Osteoblast (primary cell): Measurements from ENCODE around the gene AMPD1. TPM values are rescaled to one million over a fixed set of nuclear protein-coding genes. Genes with fewer than 3 reads are reported as not detected.

Experiments
- DNase-seq: peaks from one replicate; pipeline ENCODE4 v3.0.0; 2011; ENCODE audit warnings: low spot score, mixed read lengths; ENCODE audit not compliant: insufficient read length; ENCODE audit errors: missing footprints
- H2AFZ ChIP-seq: 2 replicates; pipeline ENCODE4 v1.6.0; 2011; ENCODE audit warnings: mild to moderate bottlenecking, low read length
- H3K27ac ChIP-seq: 2 replicates; pipeline ENCODE4 v1.5.1; 2011; ENCODE audit warnings: mild to moderate bottlenecking, low read depth, low read length, moderate library complexity
- H3K27me3 ChIP-seq: 2 replicates; pipeline ENCODE4 v1.6.0; 2012; ENCODE audit warnings: mild to moderate bottlenecking, control low read depth, inconsistent platforms, low read length, moderate library complexity; ENCODE audit not compliant: insufficient read depth
- H3K36me3 ChIP-seq: 2 replicates; pipeline ENCODE4 v1.5.1; 2011; ENCODE audit warnings: mild to moderate bottlenecking, low read length, control low read depth, moderate library complexity; ENCODE audit not compliant: insufficient read depth
- H3K4me1 ChIP-seq: 2 replicates; pipeline ENCODE4 v1.5.1; 2011; ENCODE audit warnings: mild to moderate bottlenecking, low read length, control low read depth, moderate library complexity; ENCODE audit not compliant: insufficient read depth
- H3K4me2 ChIP-seq: 2 replicates; pipeline ENCODE4 v1.6.0; 2011; ENCODE audit warnings: mild to moderate bottlenecking, low read length; ENCODE audit not compliant: insufficient read depth
- H3K4me3 ChIP-seq: fragments of 200-600 bp; sonication (generic); 3 replicates; pipeline ENCODE4 v1.5.1; 2012; ENCODE audit warnings: mild to moderate bottlenecking, low read length, inconsistent platforms; ENCODE audit not compliant: insufficient read depth
- H3K79me2 ChIP-seq: 2 replicates; pipeline ENCODE4 v1.6.0; 2012; ENCODE audit warnings: mild to moderate bottlenecking, low read length, control low read depth, inconsistent platforms; ENCODE audit not compliant: insufficient read depth
- H3K9me3 ChIP-seq: 2 replicates; pipeline ENCODE4 v1.5.1; 2011; ENCODE audit warnings: low read depth, low read length, control low read depth
- H4K20me1 ChIP-seq: 2 replicates; pipeline ENCODE4 v1.6.0; 2012; ENCODE audit warnings: mild to moderate bottlenecking, low read length, control low read depth; ENCODE audit not compliant: insufficient read depth
- total RNA-seq: library from RNA; depleted of rRNA; stranded (reverse); fragments of >200 nt; gene quantifications from 2 replicates; pipeline ENCODE4 v1.2.3, GENCODE V29; 2012
- TF ChIP-seq, protein P1 (sequence below): IDR thresholded peaks from 2 replicates; pipeline ENCODE4 v1.5.1; 2011; ENCODE audit warnings: mild to moderate bottlenecking, low read depth, low read length, moderate library complexity; ENCODE audit errors: extremely low read depth

Gene AMPD1
- total RNA-seq, 1 donor, result not detected

DNA sequence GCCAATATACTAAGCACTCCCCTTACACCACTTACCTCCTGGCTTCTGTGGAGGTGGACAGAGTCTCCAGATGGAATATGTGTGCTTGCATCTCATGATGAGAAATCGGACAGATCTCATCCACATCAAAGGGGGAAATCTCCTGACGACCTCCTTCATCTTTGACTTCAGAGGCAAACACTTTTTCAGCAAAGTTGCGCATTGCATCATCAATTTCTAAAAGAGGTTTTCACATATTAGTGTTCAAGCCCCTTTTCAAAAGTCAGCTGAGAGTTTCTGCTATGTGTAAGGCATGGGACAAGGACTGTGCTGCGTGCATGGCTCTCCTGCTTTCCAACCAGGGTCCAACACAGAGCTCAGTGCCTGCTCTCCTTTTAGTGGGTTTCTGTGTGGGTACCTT lies 6.8 kb downstream of the AMPD1 start:
- DNase-seq, result no peak
- no peak overlapping the region for H3K4me3 ChIP-seq
- no peak overlapping the region for H3K27ac ChIP-seq
- TF ChIP-seq, protein P1, sequence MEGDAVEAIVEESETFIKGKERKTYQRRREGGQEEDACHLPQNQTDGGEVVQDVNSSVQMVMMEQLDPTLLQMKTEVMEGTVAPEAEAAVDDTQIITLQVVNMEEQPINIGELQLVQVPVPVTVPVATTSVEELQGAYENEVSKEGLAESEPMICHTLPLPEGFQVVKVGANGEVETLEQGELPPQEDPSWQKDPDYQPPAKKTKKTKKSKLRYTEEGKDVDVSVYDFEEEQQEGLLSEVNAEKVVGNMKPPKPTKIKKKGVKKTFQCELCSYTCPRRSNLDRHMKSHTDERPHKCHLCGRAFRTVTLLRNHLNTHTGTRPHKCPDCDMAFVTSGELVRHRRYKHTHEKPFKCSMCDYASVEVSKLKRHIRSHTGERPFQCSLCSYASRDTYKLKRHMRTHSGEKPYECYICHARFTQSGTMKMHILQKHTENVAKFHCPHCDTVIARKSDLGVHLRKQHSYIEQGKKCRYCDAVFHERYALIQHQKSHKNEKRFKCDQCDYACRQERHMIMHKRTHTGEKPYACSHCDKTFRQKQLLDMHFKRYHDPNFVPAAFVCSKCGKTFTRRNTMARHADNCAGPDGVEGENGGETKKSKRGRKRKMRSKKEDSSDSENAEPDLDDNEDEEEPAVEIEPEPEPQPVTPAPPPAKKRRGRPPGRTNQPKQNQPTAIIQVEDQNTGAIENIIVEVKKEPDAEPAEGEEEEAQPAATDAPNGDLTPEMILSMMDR, result no peak
- H3K36me3 ChIP-seq, result no peaks in the 10 kb centered on the region
- no peak overlapping the region for H2AFZ ChIP-seq
- no peaks in the 10 kb centered on the region for H3K79me2 ChIP-seq
- no peak overlapping the region for H3K4me2 ChIP-seq
- no peaks in the 10 kb centered on the region for H3K9me3 ChIP-seq
- no peaks in the 10 kb centered on the region for H3K4me1 ChIP-seq
- no peaks in the 10 kb centered on the region for H4K20me1 ChIP-seq
- peaks cover 20% of the 10 kb centered on the region for H3K27me3 ChIP-seq

DNA sequence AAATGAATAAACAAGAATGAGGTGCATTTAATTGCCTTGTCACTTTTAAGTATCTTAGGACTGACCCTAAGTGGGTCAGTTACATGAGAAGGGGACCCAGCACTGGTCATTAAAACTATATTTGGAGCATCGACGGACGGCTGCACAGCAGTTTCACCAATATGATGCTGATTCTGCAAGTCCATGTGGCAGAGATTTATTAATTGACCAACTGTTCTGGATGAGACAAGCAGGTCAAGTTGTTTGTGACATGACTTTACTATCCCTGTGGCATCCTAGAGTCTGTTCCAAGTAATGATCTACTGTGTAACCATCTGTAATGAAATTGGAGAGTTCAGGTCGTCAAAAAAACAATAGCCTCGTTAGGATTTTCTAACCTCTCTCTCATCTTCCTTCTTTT lies 9.5 kb downstream of the AMPD1 start:
- H3K79me2 ChIP-seq, result no peaks in the 10 kb centered on the region
- no peak for DNase-seq
- peaks cover 20% of the 10 kb centered on the region for H3K27me3 ChIP-seq
- TF ChIP-seq, protein P1, result no peak
- H3K4me1 ChIP-seq, result no peaks in the 10 kb centered on the region
- no peak overlapping the region for H3K4me2 ChIP-seq
- H3K27ac ChIP-seq, result no peak overlapping the region
- H4K20me1 ChIP-seq, result no peaks in the 10 kb centered on the region
- H2AFZ ChIP-seq, result no peak overlapping the region
- no peak overlapping the region for H3K4me3 ChIP-seq
- no peaks in the 10 kb centered on the region for H3K9me3 ChIP-seq
- H3K36me3 ChIP-seq, result no peaks in the 10 kb centered on the region

DNA sequence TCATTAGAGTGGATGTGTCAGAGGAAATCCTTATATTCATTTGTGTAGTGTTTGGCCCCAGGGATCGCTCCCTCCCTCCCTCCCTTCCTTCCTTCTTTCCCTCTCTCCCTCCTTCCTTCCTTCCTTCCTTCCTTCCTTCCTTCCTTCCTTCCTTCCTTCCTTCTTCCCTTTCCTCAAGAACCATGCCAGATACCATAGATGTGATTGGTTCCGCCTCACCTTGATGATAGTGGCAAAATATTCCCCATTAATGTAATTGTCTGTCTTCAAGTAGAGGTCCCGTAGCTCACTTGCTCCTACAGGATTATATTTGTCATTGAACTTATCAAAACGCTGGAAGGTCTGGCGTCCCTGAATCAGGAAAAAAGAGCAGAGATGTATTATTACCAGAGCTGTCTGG lies 17.7 kb downstream of the AMPD1 start:
- no peak for DNase-seq
- H2AFZ ChIP-seq, result no peak overlapping the region
- peaks cover 22% of the 10 kb centered on the region for H3K27me3 ChIP-seq
- no peaks in the 10 kb centered on the region for H3K9me3 ChIP-seq
- no peaks in the 10 kb centered on the region for H3K36me3 ChIP-seq
- H4K20me1 ChIP-seq, result no peaks in the 10 kb centered on the region
- H3K79me2 ChIP-seq, result no peaks in the 10 kb centered on the region
- no peak overlapping the region for H3K4me2 ChIP-seq
- H3K4me1 ChIP-seq, result no peaks in the 10 kb centered on the region
- H3K27ac ChIP-seq, result no peak overlapping the region
- TF ChIP-seq, protein P1, result no peak
- H3K4me3 ChIP-seq, result no peak overlapping the region

DNA sequence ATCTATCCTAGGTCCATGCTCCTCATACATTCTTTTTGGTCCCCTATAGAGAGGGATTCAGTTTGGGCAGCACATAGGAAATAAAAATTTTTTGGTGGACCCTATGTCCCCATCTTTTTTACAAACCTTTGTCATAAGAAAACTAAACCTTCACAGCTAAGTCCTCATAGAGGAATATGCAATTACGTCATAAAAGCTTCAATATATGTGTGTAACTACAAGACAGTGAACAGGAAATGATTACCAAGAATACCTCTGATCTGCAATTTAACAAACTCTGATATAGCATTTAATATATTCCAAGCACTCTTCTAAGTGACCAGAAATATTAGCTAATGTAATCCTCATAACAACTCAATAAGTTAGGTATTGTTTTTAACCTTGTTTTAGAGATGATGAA lies 19.2 kb downstream of the AMPD1 start:
- Histone ChIP-seq H4K20me1 (no peaks in the 10 kb centered on the region), H3K4me2 (no peak overlapping the region), H3K27ac (no peak overlapping the region), H3K4me3 (no peak overlapping the region), H3K27me3 (peaks cover 22% of the 10 kb centered on the region), H3K36me3 (no peaks in the 10 kb centered on the region), H2AFZ (no peak overlapping the region), H3K9me3 (no peaks in the 10 kb centered on the region), H3K79me2 (no peaks in the 10 kb centered on the region), H3K4me1 (no peaks in the 10 kb centered on the region)
- TF ChIP-seq, protein P1, result no peak
- no peak for DNase-seq
